NK-92 treated with Interleukin-12 subunit alpha and Interleukin-12 subunit beta, amount 100 ng/mL, for 24 hours (cell line): ENCODE data around the gene ERN2.
"Not testable (repeated sequence)": the region's sequence is repeated elsewhere in the genome, so short reads cannot be mapped to it uniquely, and the experiment has no call there.

ENCODE experiments used
- DNase-seq: peaks from one replicate; lab custom pipeline; 2025; lab: John Stamatoyannopoulos, UW

Gene ERN2

DNA sequence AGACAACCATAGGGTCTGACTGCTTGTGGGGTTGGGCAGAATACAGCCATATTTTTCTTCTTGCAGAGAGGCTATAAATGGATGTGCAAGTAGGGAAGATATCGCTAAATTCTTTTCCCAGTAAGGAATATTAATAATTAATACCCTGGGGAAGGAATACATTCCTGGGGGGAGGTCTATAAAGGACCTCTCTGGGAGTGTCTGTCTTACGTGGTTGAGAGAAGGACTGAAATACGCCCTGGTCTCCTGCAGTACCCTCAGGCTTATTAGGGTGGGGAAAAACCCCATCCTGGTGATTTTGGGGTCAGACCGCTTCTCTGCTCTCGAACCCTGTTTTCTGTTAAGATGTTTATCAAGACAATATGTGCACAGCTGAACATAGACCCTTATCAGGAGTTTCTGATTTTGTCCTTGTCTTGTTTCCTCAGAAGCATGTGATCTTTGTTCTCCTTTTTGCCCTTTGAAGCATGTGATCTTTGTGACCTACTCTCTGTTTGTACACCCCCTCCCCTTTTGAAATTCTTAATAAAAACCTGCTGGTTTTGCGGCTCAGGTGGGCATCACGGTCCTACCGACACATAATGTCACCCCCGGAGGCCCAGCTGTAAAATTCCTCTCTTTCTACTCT is 9.7 kb upstream of the ERN2 start:
- DNase-seq, result not testable (repeated sequence)

DNA sequence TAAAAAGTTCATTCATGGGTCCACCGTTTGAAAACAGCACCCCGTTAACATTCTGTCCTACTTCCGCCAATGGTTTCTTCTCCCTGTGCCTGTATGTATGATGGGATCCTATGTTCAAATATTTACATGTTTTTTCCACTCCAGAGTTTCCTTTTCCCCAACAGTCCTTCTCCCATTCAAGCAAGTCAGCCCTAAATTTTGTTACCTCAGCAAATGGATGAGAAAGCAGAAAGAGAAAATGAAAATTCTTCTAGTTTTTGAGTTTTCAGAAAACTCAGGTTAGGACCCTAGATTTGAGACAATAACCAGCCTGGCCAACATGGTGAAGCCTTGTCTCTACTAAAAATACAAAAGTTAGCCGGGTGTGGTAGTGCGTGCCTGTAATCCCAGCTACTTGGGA is 3.5 kb upstream of the ERN2 start:
- no peak for DNase-seq

DNA sequence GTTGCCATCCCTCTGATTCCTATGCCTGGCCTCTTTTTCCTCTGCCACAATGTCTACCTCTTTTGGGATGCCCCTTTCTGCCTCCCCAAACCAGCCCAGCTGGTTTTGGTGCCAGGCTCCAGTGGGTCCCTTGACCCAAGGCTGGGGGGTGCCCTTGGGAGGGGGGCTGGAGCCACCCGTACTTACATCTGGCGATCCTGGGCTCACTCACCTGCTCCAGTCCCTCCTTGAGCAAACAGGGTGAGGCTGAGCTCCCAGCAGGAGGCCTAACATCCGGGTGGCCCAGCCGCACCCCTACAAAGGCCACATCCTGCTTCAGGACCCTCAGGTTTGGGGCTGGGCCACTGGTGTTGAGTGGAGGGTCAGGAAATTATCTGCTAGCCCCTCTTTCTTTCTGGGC is 1.2 kb downstream of the ERN2 start:
- no peak for DNase-seq

DNA sequence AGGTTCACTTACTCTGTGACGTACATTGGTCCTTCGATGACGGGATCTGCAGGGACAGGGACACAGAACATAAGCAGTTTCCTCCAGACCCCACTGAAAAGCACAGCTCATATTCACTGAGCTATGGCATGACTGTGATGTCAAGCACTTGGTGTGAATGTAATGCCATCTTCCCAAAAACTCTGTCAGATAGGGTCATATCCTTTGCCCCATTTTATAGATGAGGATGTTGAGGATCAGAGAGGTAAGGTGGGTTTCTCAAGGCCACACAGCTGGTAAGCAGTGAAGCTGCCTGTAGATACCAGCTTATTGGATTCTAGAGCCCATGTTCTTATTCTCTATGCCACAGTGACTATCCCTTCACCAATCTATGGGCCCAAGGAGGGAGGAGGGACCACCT is 2.5 kb downstream of the ERN2 start:
- no peak for DNase-seq

DNA sequence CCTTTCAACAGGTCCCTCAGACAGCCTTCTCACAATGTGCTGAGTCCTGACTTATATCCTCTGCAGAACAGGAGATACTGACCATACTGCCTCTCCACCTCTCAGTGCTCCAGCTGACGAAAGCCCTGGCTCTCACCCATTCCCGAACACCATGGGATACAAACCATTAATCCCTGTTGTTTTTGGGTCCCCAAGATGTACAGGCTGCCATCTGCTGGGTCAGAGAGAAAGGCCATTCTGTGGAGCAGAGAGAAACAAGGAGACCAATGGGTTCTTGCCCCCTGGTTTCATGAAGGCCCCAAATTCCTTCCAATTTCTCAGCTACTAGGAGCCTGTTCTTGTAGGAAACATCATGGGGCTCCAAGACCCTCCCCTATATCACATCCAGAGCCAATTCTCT is 3.0 kb downstream of the ERN2 start:
- no peak for DNase-seq

DNA sequence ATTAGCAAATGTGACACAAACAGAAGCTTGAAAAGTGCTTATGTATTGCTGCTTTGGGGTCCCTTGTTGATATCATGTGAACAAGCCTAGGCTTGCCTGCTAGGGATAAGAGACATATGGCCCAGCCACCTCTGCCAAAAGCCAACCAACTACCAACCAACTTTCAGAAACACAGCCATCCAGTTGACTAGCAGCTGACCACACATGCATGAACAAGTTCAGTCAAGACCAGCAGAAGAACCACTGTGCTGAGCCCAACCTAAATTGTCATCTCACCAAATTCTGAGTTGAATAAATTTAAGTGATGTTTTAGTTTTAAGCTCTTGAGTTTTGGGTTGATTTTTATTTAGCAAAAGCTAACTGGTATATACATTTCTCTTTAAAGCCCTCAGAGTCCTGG is 3.5 kb downstream of the ERN2 start:
- no peak for DNase-seq

DNA sequence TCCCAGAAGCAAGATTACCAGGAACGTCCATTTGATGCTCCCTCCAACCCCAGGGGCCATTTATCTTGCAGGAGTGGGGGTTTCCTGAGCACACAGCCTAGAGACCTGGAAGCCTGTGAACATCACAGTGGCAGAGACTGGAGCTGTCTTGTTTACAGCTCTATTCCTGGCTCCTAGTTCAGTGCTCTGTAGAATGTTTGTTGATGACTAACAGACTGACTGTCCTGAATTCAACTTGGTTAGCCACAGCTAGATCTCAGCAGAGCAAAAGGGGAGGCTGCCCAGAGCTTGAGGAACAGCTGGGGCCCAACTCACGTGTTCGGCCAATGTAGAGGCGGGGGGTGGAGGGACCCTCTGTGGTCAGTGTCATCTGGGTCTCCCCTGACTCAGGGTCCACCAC is 6.6 kb downstream of the ERN2 start:
- no peak for DNase-seq

DNA sequence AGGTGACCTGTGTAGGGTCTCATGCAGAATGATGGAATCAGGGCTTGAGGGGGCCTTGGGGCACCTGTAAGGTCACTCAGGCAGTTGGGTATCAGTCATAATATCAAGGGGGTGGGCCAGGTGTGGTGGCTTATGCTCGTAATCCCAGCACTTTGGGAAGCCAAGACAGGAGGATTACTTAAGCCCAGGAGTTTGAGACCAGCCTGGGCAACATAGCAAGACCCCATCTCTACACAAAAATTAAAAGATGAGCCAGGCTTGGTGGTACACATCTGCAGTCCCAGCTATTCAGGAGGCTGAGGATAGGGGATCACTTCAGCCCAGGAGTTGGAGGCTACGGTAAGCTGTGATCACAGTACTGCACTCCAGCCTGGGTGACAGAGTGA is 7.5 kb downstream of the ERN2 start:
- DNase-seq, result no peak

DNA sequence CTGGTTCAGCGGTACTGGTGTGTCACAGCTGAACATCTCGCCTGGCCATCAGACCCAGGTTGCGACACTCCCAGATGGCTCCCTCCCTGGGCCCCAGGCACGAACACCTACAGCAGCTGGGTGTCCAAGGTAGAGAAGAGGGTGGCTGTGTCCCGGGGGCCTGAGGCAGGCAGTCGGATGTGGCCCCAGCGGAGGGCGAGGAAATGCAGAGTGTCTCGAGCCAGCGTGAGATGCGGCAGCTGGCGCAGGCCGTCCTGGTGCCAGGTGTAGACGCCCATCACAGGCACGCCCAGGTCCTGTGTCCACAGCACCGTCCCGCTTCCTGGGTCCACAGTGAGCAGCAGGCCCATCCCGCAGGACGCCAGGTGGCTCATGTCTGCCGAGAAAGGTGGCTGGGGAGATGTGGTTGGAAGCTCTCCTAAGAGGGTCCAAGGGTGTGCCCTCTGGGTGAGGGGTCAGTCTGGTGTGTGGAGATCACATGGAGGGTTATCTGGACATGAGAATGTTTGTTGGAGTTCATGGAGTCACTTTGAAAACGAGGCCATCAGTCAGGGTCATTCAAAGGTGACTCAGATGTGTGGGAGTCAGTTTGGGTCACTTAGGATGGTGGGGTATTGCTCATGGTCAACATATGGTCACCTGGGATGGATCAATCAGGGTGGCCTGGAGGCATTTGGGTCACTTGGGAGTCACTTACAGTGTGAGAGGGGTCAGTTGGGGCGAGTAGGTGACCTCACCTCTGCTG is 8.1 kb downstream of the ERN2 start:
- DNase-seq, result no peak

DNA sequence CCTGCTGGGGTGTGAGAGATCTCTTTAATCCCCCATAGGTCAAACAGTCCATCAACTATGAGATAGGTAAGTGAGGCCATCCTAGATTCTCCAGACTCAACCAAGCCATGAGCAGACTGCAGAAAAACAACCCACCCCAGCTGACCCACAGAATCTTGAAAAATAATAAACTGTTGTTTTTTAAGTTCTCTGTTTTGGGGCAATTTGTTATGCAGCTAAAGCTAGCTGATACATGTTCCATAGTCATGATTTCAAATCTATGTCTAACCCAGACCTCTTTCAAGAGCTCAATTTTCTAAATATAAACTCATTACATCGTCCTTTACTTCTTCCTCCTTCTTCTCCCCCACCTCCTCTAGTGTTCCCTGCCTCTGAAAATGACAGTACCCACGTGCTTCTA is 10.1 kb downstream of the ERN2 start:
- no peak for DNase-seq

DNA sequence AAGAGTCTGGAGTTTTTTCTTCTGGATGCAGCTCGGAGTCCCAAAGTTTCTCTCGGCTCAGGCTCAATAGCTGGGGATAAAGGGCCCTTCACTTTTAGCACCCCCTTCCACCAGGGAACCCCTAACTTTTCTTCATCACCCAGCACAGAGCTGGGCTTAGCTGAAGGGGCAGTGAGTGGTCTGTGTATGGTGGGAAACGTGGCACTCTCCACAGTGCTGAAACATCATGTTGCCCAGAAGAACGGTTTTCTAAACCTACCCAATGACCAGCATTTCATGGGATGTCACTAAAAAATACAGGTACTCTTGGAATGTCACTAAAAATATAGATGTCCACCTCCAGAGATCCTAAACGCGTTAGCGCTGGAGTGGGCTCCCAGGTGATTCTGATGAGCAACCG is 12.0 kb downstream of the ERN2 start:
- DNase-seq, result no peak

DNA sequence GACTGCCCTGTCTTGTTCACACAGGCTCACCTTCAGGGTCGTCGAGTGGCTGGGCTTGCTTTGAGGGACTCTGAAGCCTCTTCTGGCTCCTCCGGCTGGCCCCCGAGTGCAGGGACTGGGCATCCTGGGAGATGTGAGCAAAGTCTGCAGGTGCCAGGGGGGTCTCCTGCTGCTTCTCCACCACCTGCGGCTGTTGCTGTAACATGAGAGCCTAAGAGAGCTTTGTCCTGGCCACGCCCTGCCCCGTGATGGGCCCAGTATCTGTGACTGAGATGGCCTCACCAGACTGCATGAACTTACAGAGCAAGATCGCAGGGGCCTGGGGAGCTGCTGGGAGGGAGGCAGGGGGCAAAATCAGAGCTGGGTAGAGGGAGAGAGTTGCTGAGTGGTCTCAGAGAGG is 12.5 kb downstream of the ERN2 start:
- DNase-seq, result no peak

DNA sequence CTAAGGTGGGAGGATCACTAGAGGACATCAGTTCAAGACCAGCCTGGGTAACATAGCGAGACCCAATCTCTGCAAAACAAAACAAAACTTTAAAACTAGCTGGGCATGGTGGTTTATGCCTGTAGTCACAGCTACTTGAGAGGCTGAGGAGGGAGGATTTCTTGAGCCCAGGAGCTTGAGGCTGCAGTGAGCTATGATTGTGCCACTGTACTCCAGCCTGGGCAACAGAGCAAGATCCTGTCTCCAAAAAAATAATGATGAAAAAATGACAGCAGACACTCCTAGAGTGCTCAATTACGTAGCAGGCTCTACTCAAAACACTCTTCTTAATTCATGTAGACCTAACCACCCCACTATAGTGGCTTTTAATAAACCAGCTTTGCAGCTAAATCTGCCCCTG is 12.9 kb downstream of the ERN2 start:
- no peak for DNase-seq

DNA sequence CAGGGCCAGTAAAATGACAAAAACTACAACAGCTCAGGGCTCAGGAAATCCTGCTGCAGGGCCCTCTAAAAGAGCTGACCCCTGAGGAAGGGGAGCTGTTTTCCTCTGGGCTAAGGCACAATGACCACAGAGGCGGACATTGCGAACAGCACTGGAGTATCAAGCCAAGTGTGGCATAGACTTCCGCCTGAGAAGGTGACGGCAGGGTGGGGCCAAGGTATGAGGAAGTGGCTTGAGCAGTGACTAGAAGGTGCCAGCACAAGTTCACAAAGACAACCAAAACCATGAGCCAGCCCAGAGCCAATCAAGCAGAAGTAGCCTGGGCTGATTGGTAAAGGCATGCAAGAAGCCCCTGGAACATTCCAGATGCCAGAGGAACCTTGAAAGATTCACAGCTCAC is 13.9 kb downstream of the ERN2 start:
- no peak for DNase-seq

DNA sequence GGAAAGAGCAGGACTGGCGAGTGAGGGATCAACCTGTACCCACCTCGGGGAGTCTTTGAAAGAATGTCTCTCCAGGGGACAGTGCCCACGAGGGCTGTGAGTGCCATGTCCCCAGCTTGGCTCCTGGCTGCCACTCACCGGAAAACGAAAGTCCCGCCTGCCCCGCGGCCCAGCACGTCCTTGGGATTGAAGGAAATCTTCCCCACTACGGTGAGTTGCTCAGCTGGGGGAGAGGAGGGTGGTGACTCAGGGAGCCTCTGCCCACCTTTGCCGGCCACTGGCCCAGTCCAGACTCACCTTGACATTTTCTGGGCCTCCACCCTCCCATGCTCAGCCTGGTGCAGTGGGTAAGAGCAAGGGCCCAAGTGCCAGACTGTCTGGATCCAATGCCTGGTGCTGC is 17.3 kb downstream of the ERN2 start:
- DNase-seq, result no peak

DNA sequence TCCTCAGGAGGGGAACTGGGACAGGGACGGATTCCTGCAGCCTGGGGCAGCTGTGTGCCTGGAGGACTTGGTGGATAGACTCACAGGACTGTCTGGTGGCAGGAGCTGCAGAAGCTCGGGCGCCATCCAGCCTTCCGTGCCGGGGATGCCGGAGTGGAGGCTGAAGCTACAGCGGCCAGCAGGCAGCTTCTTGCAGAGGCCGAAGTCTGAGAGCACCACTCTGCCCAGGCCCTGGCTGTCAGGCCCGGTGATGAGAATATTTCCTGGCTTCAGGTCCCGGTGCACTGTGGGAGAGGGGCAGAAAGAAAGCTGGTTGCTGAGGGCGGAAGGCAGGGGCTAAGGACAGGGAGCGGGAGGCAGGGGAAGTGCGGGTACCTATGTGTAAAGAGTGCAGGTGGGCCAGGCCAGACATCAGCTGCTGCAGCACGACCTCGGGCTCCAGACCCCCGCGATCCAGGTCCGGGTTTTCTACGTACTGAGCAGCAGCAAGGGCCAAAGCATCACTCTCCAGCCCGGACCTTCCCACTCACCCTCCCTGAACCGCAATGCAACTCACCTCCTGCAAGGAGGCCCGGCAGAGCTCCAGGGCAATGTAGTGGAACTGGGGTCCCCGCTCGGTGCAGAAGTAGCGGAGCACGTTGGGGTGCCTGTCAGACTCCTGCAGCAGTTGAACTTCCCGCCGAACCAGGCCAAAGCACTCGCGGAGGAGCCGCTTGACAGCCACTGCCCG is 18.2 kb downstream of the ERN2 start:
- DNase-seq, result no peak

DNA sequence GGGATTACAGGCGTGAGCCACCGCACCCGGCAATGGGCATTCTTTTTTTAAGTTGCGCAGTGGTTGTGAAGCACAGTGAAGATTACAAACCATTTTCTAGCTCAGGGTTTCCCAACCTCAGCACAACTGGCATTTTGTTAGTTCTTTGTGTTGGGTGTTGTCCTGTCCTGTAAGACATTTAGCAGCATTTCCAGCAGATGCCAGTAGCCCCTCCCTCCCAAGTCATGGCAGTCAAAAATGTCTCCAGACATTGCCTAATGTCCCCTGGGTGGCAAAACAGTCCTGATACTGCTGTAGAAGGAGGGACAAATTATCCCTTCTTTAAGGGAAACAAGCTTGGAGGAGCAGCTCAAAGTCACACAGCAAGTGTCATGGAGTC is 18.8 kb downstream of the ERN2 start:
- no peak for DNase-seq

DNA sequence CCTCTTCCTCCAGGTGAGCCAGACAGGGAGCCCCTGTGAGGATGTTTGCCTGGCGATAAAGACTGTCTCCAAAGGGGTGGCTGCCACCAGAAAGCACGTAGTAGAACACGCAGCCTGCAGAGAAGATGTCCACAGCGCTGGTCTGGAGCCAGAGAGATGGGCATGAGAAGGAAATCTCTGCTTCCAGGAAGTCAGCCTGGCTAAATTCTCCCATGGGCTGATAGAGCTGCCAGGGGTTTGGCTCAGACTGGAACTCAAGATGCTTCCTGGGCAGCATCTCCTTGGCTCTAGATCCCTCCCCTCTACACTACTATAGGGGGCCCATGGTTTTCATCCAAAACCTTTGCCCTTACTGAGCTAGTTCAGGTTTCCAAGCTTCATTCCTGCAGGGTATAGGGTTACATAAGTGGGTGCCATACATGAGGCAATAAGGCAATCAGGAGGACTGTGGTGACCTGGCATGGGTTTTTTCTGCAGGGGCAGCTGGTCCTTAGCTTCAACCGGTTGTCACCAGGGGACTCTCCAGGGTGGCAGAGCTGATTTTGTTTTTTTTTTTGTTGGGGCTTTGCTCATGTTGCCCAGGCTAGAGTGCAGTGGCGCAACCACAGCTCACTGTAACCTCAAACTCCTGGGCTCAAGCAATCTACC is 20.7 kb downstream of the ERN2 start:
- no peak for DNase-seq

DNA sequence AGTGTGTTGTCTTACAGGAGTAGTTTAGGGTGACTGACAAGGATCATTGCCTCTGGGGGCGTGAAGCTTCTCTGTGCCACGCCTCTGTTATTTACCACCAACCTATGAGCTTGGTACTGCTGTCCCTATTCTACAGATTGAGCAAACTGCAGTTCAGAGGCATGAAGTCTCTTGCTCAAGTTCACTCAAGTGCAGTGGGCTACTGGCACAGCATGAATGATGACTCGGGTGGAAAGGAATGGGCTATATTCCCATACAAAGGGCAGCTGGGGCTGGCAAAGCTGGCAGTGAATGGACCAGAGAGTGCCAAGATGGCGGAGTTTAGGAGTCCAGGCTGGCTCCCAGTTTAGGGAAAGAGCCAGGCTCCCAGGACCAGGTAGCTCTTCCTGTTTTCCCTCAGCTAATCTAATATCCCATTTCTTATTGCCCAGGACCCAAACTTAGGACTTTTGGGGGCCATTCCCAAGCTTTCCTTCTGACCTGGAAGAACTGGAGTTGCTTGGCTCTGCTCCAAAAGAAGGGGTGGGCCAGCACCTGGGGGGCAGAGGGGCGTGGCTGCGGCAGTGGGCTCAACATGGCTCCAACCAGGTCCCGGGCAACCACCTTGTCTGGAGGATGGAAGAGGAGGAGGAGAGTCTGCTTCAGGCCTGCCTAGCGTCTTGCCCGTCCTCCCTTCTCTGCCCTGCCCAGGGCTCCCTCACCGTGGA is 21.4 kb downstream of the ERN2 start:
- no peak for DNase-seq

DNA sequence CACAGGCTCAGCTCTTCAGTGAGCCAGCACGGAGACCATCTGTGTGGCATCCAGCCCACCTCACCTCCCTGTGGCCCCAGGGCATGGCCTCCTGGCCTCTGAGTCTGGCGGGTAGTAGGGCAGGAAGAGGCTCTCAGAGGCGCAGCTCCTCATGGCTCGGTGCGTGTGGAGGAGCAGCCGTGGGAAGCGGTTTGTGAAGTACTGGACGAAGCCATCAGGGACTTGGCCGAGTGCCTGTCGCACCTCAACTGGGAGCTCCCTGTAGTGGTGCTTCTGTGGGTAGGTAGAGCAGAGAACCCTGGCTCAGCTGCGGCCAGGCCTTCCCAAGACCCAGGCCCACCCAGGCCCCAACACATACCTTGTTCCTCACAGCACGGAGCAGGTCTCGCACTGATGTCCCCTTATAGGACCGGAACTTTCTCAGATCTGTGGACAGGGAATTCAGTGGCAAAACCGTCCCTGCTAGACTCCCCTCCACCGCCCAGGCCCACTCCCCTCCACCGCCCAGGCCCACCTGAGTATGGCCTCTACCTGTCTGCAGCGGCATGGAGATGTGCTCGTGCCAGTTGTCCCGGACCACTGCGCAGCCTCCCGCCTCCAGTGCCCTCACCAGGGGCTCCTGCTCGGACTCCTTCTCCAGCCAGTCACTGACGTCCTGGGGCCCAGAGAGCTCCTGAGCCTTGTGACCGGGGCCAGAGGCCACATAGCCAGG is 22.1 kb downstream of the ERN2 start:
- no peak for DNase-seq

DNA sequence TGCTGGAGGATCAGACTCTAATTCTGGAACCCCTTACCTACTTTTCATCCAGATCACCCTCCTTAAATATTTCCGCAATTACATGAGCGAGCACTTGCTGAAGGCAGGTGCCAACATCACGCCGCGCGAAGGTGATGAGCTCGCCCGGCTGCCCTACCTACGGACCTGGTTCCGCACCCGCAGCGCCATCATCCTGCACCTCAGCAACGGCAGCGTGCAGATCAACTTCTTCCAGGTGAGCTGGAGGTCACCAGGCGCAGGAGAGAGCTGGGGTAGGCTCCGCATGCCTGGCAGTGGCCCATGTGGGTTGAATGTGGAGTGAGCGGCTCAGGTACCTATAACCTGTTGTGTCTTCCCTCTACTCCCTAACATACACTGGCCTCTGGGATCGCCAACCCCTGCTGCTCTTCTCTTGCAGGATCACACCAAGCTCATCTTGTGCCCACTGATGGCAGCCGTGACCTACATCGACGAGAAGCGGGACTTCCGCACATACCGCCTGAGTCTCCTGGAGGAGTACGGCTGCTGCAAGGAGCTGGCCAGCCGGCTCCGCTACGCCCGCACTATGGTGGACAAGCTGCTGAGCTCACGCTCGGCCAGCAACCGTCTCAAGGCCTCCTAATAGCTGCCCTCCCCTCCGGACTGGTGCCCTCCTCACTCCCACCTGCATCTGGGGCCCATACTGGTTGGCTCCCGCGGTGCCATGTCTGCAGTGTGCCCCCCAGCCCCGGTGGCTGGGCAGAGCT is 23.4 kb downstream of the ERN2 start:
- no peak for DNase-seq
